HG02798 (cell line): Measurements from ENCODE around the gene PITX1.

ENCODE experiments used
- ATAC-seq: cut with Tn5 transposase; IDR thresholded peaks from one replicate; pipeline ENCODE4 v1.9.1; 2021; ENCODE audit warnings: mild to moderate bottlenecking; ENCODE audit not compliant: unreplicated experiment, poor library complexity

The PITX1 gene

DNA sequence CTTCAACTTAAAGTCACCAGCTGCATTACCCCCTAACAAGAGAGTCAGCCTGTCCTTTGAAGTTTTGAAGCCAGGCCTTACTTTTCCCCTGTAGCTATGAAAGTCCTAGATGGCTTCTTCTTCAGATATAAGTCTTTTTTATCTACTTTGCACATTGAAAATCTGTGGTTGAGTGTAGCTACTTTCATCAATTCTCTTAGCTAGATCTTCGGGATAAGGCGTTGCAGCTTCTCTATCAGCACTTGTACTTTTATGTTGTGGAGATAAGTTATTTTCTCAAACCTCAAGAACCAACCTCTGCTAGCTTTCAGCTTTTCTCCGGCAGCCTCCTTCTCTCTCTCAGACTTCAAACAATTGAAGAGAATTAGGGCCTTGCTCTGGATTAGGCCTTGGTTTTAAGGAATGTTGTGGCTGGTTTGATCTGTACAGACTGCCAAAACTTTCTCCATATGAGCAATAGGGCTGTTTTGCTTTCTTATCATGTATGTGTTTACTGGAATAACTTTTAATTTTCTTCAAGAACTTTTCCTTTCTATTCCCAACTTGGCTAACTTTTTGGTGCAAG lies 44.7 kb downstream of the PITX1 start:
- no peak for ATAC-seq

DNA sequence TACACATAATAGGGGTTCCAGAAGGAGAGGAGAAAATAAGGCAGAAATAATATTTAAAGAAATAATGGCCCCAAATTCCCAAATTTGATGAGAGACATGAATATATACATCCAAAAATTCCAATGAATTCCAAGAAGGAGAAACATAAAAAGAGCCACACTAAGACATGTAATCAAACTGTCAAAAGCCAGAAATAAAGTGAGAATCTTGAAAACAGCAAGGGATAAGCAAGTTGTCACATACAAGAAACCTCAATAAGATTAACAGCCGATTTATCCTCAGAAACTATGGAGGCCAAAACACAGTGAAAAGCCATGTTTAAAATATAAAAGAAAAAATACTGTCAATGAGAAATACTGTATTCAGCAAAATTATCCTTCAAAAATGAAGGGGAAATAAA lies 51.8 kb downstream of the PITX1 start:
- no peak for ATAC-seq

DNA sequence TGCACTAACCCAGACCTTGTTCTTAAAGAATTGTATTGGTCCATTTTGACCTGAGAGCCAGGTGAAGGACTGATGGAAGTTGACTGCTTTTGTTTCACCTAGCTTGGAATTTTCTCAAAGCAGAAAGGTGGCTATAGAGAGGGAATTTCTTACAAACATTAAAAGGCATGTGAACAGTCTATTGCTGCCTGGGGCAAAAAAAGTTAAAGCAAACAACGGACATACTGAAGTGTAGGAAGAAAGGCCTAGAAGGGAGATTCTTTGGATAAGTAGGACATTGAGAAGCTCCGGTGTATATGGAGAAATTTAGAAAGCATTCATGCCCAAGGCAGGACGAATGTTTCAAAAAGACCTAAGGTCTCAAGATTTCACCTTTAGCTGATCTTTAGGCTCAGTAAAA lies 54.6 kb downstream of the PITX1 start:
- no peak for ATAC-seq
